ENCODE measurements around the gene CCDC92B. TPM values are rescaled to one million over a fixed set of nuclear protein-coding genes. Genes with fewer than 3 reads are reported as not detected.

The CCDC92B gene
- total and polyA plus RNA-seq, 10 of the 15 experiments (the other 5 are each of a cell fraction or from before 2014, with no cell fraction given): not detected

GRCh38 chr17:2724784-2725164 lies 24.7 kb downstream of the CCDC92B start:
- 15% methylated on average over 29 of the region's 40 CpGs for WGBS (ENCODE audit: insufficient coverage, insufficient replicate concordance, low lambda C conversion rate, missing lambda C conversion rate)
- Histone ChIP-seq H3K4me1 (ENCODE audit: control insufficient read depth, insufficient read depth, low read length) (no peaks in the 10 kb centered on the region; the same call in 1 of the 2 replicates), H3K4me2 (ENCODE audit: control insufficient read depth, insufficient read depth) (no peak overlapping the region), H3K27me3 (replicated peaks in 1 of 2; ENCODE audit: control insufficient read depth in 2 of 2, insufficient read depth in 2 of 2, low read length in 1 of 2) (peaks cover 0 to 3% of the 10 kb centered on the region in 2 experiments; a peak in 3 of 4 replicates), H3K9me3 (replicated peaks; ENCODE audit: control insufficient read depth, insufficient read depth, low read length) (no peaks in the 10 kb centered on the region), H3K27ac (ENCODE audit: control insufficient read depth, insufficient read depth) (no peak overlapping the region), H4K20me1 (ENCODE audit: control insufficient read depth, insufficient read depth) (no peaks in the 10 kb centered on the region), H3K9ac (ENCODE audit: control insufficient read depth, insufficient read depth, low read length) (no peak overlapping the region), H3K36me3 (ENCODE audit: control insufficient read depth in 2 of 2, insufficient read depth in 2 of 2, low read length in 1 of 2) (no peaks in the 10 kb centered on the region), H2AFZ (ENCODE audit: control insufficient read depth, low read depth, low read length) (no peak overlapping the region), H3K4me3 (no peak overlapping the region), H3K79me2 (ENCODE audit: control insufficient read depth, insufficient read depth, low read length) (no peaks in the 10 kb centered on the region)
- in situ Hi-C loops (cut with MboI) (no loop called here), intact Hi-C loops (cut with micrococcal nuclease; ENCODE audit: unreplicated experiment) (no loop called here)
- no peak for ATAC-seq
- CTCF ChIA-PET: no interaction called here
- SMC1A ChIA-PET (ENCODE audit: uncharacterized antibody, unreplicated experiment): no interaction called here
- POLR2A ChIA-PET: no interaction called here
- TF ChIP-seq HDAC6 (IDR thresholded peaks at IDR 0.05; ENCODE audit: unreplicated experiment) (peak; percentile 62), TCF12 (IDR thresholded peaks at IDR 0.05; ENCODE audit: low read depth, low read length) (no peak)
- no peak for FAIRE-seq
- DNase-seq (ENCODE audit: low read depth, low spot score): no peak
- no TSS peak for BruUV-seq (replicated peaks)
- RAD21 ChIA-PET (ENCODE audit: unreplicated experiment): no interaction called here

- ChIA-PET CTCF (interaction anchor here (0.6 kb wide), 1 partner anchor 49 kb away, joined by 3 read pairs; no protein-coding TSS in a partner anchor), POLR2A (no interaction called here), RAD21 (ENCODE audit: unreplicated experiment) (no interaction called here), SMC1A (ENCODE audit: uncharacterized antibody, unreplicated experiment) (no interaction called here)
- Histone ChIP-seq H3K4me1 (ENCODE audit: control insufficient read depth, insufficient read depth, low read length) (no peaks in the 10 kb centered on the region; the same call in 1 of the 2 replicates), H4K20me1 (ENCODE audit: control insufficient read depth, insufficient read depth) (no peaks in the 10 kb centered on the region), H3K9me3 (replicated peaks; ENCODE audit: control insufficient read depth, insufficient read depth, low read length) (no peaks in the 10 kb centered on the region), H3K27ac (ENCODE audit: control insufficient read depth, insufficient read depth) (no peak overlapping the region), H3K4me2 (ENCODE audit: control insufficient read depth, insufficient read depth) (no peak overlapping the region), H3K27me3 (replicated peaks in 1 of 2; ENCODE audit: control insufficient read depth in 2 of 2, insufficient read depth in 2 of 2, low read length in 1 of 2) (peaks cover 0 to 3% of the 10 kb centered on the region in 2 experiments; a peak in 3 of 4 replicates), H3K4me3 (no peak overlapping the region), H2AFZ (ENCODE audit: control insufficient read depth, low read depth, low read length) (no peak overlapping the region), H3K36me3 (ENCODE audit: control insufficient read depth in 2 of 2, insufficient read depth in 2 of 2, low read length in 1 of 2) (no peaks in the 10 kb centered on the region), H3K9ac (ENCODE audit: control insufficient read depth, insufficient read depth, low read length) (no peak overlapping the region), H3K79me2 (ENCODE audit: control insufficient read depth, insufficient read depth, low read length) (no peaks in the 10 kb centered on the region)
- 25% methylated on average over 68 of the region's 98 CpGs for WGBS (ENCODE audit: insufficient coverage, insufficient replicate concordance, low lambda C conversion rate, missing lambda C conversion rate)
- FAIRE-seq (no peak), ATAC-seq (no peak), DNase-seq (ENCODE audit: low read depth, low spot score) (no peak)
- in situ Hi-C loops (cut with MboI): no loop called here
- intact Hi-C loops (cut with micrococcal nuclease; ENCODE audit: unreplicated experiment): no loop called here
- no TSS peak for BruUV-seq (replicated peaks)
- no peak for TF ChIP-seq ATF3 (IDR thresholded peaks at IDR 0.05; ENCODE audit: borderline replicate concordance, extremely low read depth, low read depth, low read length)
- TF ChIP-seq CBX3 (IDR thresholded peaks at IDR 0.05; ENCODE audit: borderline replicate concordance, low read depth): no peak
- TF ChIP-seq RAD51 (IDR thresholded peaks at IDR 0.05): no peak
- TF ChIP-seq ZNF622 (IDR thresholded peaks at IDR 0.05): no peak
- no peak for TF ChIP-seq GATAD2B (conservative IDR thresholded peaks at IDR 0.05; ENCODE audit: low read depth)
- TF ChIP-seq KDM1A (IDR thresholded peaks at IDR 0.05; ENCODE audit: borderline replicate concordance): no peak
- no peak for TF ChIP-seq CHD2 (IDR thresholded peaks at IDR 0.05; ENCODE audit: borderline replicate concordance, low read depth, low read length)
- no peak for TF ChIP-seq SMAD5 (IDR thresholded peaks at IDR 0.05; ENCODE audit: low read depth)
- TF ChIP-seq CUX1 (IDR thresholded peaks at IDR 0.05; ENCODE audit: insufficient replicate concordance, low read depth, low read length): no peak
- TF ChIP-seq CHD1 (IDR thresholded peaks at IDR 0.05; ENCODE audit: low read depth, low read length): no peak
Measured at GRCh38 chr17:2723997-2724783, 25.3 kb downstream of the CCDC92B start.

All from GM12878 (cell line).